Transverse colon (tissue), 4 donors: ENCODE data around the gene TCAP.

Experiments used
- CTCF ChIP-seq, 5 experiments: fragments of 200-600 bp in 3 of 5; fragments of 450-650 bp in 2 of 5; sonication (generic) in 3 of 5; IDR thresholded peaks; 1 replicate in 2 of 5; 2 replicates in 3 of 5; pipeline ENCODE4 v1.5.1; 2016 to 2017; ENCODE audit warnings: antibody characterized with exemption in 5 of 5, inconsistent platforms in 3 of 5, mild to moderate bottlenecking in 2 of 5, moderate library complexity in 1 of 5
- POLR2AphosphoS5 ChIP-seq, 3 donors: sonication (generic); formaldehyde crosslinking; IDR thresholded peaks; one replicate each; pipeline ENCODE4 v1.6.1; 2016; ENCODE audit warnings: antibody characterized with exemption in 3 of 3

DNA sequence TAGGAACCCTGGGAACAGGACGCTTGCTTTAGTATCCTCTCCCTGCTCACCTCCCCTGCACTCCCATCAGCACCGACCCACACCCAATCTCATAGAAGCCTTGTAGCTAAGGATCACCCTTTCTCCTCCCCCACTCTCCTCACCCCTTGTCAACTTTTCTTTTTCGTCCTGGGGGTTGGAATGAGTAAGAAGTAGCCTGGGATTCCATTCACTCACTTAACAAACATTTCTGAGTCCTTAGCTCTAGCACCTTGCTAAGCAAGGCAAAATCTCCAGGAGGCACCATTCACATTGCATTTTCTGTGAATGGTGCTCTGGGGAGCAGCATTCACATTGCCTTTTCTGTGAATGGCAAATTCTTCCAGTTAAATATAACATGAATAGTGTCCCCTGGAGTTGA, 23.8 kb downstream of the TCAP start:
- TF ChIP-seq CTCF (IDR thresholded peaks at IDR 0.05) (no peak), POLR2AphosphoS5 (IDR thresholded peaks at IDR 0.05) (no peak)
